GM20431 (cell line): ENCODE results near the gene PRRG2.

Experiments
- in situ Hi-C: fragments of 300-500 bp; cut with MseI, MboI; formaldehyde crosslinking; loops from one replicate; pipeline ENCODE4 v1.15.0; 2020; ENCODE audit warnings: low sequenced_read_pairs; ENCODE audit not compliant: unreplicated experiment

Gene PRRG2

DNA sequence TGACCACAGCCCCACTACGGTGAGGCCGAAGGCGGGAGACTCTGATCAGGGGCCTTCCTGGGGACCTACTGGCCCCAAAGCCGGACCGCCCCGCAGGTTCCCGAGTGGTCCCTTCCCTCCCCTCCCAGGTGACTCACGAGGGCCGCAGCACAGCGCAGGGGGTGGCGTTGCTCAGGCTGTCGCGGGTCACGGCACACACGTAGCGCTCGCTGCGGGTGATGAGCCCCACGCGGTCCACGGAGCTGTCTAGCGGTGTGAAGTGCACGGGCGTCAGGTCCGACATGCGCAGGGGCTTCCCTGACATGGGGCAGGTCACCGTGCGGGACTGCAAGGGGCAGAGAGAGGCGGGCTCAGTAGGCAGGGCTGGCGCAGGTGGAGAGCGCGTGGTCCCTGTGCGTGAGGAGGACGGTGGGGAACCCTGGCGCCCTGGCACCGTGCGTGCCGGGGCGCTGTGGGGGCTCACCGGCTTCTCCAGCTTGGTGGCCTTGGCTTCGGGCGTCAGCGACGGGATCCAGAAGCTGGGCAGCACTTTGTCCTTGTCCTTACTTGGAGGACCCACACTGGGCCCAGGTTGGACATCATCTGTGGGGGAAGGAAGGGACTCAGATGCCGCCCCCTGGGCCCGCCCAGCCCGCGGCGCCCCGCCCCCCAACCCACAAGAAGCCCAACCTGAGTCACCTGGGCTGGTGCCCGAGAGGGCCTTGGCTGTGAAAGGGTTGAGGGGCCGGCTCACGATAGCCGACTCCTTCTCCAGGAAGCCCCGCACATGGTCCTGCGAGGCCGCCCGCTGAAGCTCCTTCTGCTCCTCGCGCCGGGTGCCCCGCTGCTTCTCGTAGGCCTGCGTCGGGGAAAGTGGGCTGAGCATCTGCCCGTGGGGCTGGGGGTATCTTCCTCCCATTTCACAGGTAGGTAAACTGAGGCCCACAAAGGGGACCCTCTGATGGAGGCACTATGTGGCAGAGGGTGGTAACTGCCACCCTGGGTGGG, 24.4 kb upstream of the PRRG2 start:
- in situ Hi-C loops = no loop called here

DNA sequence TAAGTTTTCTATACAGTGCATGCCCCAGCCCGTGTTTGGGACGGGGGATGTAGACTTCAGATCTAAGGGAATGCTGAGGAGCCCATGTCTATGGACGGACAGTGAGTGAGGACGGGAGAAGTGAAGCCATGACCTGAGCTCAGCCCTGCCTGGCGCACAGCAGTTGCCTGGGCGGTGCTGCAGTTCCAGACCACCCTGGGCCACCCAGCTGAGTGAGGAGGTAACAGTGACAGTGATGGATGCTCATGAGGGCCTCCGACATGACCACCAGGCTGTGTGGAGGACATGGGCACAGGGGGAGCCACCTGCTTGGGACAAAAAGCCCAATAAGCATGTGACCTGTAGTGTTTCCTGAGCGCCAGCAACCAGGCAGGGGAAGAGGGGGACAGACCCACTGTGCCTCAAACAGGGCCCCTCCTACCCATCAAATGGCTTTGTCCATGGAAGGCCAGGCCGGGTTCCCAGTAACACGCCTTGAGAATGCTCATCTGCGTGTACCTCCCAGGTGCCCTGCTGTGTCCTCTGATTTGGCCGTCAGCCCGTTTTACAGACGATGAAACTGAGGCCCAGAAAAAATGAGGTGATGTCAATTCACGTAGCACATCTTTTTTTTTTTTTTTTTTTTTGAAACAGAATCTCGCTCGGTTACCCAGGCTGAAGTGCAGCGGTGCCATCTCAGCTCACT, 23.3 kb upstream of the PRRG2 start:
- in situ Hi-C loops = no loop called here

- in situ Hi-C loops = no loop called here
Observed at GRCh38 chr19:49558591-49558990, 22.5 kb upstream of the PRRG2 start.

- in situ Hi-C loops = no loop called here
Observed at GRCh38 chr19:49559443-49559842, 21.7 kb upstream of the PRRG2 start.

DNA sequence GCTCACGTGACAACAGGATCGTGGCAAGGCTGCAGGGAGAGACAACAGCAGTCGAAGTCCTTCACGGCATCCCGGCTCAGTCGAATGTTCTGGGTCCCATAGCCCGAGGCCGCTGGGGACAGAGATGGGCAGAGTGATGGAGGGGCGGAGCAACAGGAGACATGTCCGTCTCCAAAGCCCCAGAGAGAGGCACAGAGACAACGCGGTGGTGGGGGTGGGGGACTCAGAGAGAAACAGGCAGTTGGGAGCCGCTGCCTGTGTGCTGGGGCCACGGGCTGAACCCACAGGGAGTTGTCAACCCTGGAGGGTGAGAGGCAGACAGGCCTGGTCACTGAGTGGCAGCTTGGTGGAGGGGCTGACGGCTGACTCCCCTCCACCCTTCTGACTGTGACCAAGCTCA, 21.2 kb upstream of the PRRG2 start:
- in situ Hi-C loops = no loop called here

DNA sequence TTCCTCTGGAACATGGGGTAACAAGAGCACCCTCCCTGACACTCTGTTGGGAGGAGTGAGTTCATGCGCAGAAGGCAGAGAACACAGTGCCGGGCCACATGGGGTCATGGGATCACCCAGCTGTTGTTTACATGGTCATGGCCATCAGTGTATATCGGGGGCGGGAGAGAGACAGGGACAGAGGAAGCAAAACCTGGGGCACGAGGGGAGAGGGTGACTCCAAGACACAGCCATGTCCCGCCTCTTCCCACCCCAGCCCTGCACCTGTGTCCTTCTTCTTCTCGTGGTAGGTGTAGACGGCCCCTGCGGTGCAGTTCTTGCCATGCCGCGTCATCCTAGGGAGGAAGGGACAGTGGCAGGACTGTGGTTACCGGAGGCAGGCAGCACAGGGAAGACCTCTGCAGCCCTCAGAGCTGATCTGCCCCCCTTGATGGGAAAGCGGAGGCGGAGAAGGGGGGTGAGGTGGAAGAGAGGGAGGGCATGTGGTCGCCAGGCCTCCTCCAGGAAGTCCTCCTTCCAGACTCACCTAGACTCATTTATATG, 20.7 kb upstream of the PRRG2 start:
- in situ Hi-C loops = no loop called here

DNA sequence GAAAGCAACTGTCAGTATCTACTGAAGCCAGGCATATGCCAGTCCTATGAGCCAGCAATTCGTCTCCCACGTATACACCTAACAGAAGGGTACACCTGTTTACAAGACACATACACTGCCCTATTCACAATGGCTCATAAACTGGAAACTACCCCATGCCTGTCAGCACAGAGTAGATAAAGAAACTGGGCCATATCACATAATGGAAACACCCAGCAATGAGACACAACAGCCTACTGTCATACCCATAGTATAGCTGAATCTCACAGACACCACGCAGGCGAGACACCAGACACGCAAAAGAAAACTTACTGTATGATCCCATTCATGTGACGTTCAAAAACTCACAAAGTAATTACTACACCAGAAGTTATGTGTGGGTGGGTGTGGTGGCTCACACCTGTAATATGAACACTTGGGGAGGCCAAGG, 16.5 kb upstream of the PRRG2 start:
- in situ Hi-C loops = no loop called here

DNA sequence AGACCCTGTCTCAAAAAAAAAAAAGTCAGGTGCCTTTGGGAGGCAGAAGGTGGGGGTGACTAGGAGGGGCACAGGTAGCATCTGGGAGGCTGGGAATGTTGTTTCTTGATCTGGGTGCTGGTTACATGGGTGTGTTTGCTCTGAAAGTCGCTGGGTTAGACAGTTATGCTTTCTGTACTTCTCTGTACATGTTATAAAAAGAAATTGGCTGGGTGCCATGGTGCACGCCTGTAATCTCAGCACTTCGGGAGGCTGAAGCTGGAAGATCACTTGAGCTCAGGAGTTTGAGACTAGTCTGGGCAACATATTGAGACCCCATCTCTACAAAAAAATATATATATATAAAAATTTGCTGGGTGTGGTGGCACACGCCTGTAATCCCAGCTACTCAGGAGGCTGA, 15.9 kb upstream of the PRRG2 start:
- in situ Hi-C loops = no loop called here

GRCh38 chr19:49566302-49566701, 14.8 kb upstream of the PRRG2 start:
- in situ Hi-C loops = no loop called here

- in situ Hi-C loops = no loop called here
Observed at GRCh38 chr19:49567861-49568441, 13.2 kb upstream of the PRRG2 start.

GRCh38 chr19:49570138-49570856, 10.8 kb upstream of the PRRG2 start:
- in situ Hi-C loops = no loop called here

DNA sequence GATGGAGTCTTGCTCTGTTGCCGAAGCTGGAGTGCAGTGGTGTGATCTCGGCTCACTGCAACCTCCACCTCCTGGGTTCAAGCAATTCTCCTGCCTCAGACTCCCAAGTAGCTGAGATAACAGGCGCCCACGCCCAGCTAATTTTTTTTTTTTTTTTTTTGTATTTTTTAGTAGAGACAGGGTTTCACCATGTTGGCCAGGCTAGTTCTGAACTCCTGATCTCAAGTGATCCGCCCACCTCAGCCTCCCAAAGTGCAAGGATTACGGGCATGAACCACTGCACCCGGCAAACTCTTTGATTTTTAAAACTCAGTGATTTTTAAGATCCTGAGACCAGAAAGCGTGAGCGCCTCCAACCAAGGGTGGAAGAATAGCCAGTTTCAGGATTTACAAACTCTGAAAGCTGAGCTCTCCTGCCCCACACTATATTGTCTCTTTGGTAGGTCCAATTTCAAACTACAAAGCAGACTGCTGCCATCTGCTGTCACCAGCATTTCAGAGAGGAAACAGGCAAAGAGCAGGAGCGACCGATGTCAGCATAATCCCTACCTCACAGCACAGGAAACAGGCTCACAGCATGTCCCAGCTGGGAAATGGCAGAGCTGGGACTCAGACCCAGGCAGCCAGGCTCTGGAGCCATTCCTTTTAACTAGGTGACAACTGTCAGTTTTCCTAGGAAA, 10.0 kb upstream of the PRRG2 start:
- in situ Hi-C loops = no loop called here

DNA sequence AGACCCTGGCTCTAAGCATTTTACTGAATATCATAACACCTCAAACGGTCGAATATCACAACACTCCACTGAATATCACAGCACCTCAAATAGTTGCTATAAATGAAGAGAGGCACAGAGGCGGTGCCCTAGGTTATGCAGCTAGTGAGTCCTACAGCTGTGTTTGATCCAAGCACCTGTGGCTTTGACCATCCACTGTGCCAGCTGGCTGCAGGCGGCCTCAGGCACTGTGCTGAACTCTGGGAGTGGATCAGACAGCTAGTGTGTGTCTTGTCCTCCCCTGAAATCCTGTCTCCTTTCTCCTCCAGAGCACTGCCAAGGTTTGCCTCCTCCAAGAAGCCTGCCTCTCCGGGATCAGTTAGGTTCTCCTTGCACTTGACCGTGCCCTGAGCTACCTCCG, 8.1 kb upstream of the PRRG2 start:
- in situ Hi-C loops = no loop called here

DNA sequence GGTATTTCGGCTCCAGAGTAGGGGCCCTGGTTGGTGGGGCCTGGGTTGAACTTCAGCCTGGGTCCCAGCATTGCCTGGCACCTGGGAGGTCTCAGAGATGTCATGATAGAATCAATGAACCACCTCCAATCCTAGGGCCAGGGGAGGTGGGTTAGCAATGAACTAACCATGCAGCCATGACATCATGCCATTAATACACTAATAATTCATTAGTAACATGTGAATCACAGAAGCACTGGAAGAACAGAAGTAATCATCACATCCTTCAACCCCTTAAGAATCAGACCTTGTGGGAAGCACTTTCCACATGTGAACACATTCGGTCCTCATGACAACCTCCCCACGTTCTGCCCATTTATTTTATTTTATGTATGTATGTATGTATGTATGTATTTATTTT, 7.7 kb upstream of the PRRG2 start:
- in situ Hi-C loops = no loop called here

- in situ Hi-C loops = no loop called here
Observed at GRCh38 chr19:49574206-49574755, 6.8 kb upstream of the PRRG2 start.

DNA sequence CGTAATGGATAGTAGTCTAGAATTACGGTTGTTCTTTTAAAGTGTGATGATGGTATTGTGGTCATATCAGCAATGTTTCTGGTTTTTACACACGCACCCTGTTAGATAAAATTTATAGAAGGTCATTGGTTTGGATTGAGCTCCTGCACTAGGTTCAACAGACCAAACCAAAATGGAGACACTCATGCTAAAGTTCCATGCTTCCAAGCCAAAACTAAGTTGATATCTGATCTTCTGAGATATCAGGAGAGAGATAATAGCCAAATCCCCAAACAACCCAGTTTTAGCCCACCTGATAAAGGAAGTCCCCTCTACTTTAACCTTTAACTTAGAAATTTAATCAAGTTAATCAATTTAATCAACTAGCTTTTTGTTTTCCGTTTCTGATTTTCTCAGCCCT, 1.9 kb upstream of the PRRG2 start:
- in situ Hi-C loops = no loop called here

DNA sequence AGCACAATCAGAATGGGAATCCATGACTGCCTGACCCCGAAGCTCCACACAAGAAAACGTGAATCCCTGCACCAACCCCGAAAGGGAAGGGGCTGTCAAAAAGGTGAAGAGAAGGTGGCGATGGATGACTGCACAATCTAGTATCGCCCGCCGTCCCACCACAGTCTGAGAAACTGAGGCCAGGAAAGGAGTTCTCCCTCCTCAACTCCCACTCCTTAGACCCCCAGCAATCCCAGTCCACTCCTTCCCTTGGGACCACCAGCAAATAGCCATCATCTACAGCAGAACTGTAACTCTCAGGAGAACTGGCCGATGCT, 1.2 kb upstream of the PRRG2 start:
- in situ Hi-C loops = no loop called here

GRCh38 chr19:49580264-49581006, 681 bp upstream of the PRRG2 start, which contains the start of gene NOSIP:
NOSIP (minus strand) TSS chr19:49580556; CDS start chr19:49560691, 19,865 bp downstream.
- in situ Hi-C loops = no loop called here

- in situ Hi-C loops = no loop called here
Observed at GRCh38 chr19:49583239-49583638, 2.1 kb downstream of the PRRG2 start.
